Measurements from ENCODE around the gene PTPN2. TPM values are rescaled to one million over a fixed set of nuclear protein-coding genes. Genes with fewer than 3 reads are reported as not detected.

Gene PTPN2
- total RNA-seq, 4 donors from 2014 or later = 33.7 to 60.5 (median 38.0) TPM

DNA sequence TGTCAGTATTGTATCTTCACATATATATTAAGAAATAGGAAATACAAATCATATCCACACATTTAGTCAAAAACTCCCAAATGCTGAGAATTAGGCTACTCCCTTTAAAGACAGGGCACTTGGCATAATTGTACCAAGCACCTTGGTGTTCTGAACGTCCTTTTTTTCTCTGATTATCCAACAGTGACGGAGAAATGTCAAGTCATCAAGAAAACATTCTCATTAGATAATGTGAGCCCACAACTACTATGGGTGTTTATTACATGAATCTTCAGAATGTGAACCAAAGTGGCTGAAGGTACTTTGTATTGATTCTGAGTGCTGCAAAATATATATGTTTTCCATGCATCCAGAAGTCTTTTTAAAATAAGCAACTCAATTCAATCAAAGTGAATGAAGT, 97.4 kb downstream of the PTPN2 start:
- TF ChIP-seq, protein P1, sequence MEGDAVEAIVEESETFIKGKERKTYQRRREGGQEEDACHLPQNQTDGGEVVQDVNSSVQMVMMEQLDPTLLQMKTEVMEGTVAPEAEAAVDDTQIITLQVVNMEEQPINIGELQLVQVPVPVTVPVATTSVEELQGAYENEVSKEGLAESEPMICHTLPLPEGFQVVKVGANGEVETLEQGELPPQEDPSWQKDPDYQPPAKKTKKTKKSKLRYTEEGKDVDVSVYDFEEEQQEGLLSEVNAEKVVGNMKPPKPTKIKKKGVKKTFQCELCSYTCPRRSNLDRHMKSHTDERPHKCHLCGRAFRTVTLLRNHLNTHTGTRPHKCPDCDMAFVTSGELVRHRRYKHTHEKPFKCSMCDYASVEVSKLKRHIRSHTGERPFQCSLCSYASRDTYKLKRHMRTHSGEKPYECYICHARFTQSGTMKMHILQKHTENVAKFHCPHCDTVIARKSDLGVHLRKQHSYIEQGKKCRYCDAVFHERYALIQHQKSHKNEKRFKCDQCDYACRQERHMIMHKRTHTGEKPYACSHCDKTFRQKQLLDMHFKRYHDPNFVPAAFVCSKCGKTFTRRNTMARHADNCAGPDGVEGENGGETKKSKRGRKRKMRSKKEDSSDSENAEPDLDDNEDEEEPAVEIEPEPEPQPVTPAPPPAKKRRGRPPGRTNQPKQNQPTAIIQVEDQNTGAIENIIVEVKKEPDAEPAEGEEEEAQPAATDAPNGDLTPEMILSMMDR (IDR thresholded peaks at IDR 0.05; ENCODE audit: low read depth) = no peak

- TF ChIP-seq, protein P1 (IDR thresholded peaks at IDR 0.05; ENCODE audit: low read depth) = no peak
These were observed 100.5 kb downstream of the PTPN2 start for GRCh38 chr18:12783524-12783923.

- TF ChIP-seq, protein P1 (IDR thresholded peaks at IDR 0.05; ENCODE audit: low read depth) = no peak
These were observed 101.5 kb downstream of the PTPN2 start for GRCh38 chr18:12782521-12782920.

DNA sequence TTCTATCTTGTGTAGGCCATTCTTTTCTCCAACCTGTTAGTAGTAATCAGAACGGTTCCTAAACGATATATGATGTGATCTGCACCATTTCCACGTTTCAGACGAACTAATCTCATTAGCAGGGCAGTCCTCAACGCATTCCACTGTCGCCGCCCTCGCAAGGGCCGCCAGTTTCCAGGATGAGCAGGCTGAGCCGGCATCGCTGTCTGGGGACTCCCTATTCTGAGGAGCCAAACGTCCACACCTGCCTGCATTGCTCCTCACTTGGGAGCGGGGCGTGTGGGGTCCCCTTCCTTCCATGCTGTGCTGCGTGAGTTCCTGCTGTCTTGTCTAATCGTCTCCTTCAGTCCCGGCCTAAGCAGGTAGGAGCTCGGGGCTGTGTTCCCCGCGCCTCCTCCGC, 104.6 kb downstream of the PTPN2 start:
- TF ChIP-seq, protein P1 (IDR thresholded peaks at IDR 0.05; ENCODE audit: low read depth) = no peak

DNA sequence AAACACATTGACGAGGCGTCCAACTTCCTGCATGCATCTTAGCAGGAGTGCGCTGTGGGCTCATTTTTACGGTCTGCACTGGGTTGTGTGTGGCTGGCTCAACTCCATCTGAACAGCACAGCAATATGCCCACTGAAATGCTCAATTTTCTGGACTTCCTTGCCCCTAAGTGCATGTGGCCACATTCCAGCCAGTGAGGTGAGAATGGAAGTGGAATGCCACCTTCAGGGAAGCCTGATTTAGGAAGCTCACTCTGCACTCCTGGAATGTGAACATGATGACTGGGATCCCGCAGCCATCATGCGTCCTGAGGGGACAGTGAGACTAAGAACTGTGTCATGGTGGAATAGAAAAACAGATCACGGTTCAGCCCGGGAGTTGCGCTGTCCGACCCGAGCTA, 105.0 kb downstream of the PTPN2 start:
- TF ChIP-seq, protein P1 (IDR thresholded peaks at IDR 0.05; ENCODE audit: low read depth) = no peak

DNA sequence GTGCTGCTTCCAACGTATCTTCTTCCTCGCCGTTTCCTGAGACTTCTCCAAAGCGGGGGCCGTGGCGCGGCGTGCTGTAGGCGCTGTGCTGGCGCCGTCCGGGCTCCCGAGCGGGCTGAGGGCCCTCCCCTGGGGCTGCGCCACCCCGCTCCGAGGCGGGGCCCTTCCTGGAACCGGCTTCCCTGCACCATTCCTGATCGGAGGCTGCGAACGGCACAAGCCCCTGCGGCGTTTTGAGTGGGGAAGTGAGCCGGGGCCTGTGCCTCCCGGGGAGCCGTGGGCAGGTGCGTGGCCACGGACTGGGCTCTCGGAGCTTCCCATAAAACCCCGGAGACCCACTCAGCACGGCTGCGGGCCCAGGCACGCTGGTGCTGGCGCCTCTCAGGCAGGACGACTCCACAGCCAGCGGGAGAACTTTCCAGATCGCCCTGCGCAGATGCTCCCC, 106.5 kb downstream of the PTPN2 start:
- TF ChIP-seq, protein P1 (IDR thresholded peaks at IDR 0.05; ENCODE audit: low read depth) = no peak

DNA sequence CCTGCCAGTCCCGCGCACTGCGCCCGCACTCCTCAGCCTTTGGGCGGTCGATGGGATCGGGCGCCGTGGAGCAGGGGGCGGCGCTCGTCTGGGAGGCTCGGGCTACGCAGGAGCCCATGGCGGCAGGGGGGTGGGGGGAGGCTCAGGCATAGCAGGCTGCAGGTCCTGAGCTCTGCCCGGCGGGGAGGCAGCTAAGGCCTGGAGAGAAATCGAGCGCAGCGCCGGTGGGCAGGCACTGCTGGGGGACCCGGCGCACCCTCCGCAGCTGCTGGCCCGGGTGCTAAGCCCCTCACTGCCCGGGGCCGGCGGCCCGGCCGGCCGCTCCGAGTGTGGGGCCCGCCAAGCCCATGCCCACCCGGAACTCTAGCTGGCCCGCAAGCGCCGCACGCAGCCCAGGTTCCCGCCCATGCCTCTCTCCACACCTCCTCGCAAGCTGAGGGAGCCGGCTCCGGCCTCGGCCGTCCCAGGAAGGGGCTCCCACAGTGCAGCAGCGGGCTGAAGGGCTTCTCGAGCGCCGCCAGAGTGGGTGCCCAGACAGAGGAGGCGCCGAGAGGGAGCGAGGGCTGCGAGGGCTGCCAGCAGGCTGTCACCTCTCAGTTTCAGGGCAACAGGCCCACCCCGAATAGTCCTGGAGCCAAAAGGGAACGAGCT, 107.1 kb downstream of the PTPN2 start:
- TF ChIP-seq, protein P1 (IDR thresholded peaks at IDR 0.05; ENCODE audit: low read depth) = no peak

Data from subcutaneous adipose tissue (tissue), 4 donors.